Chondrocyte (in vitro differentiated cells): ENCODE results near the gene SERPINE1. TPM values are rescaled to one million over a fixed set of nuclear protein-coding genes. Genes with fewer than 3 reads are reported as not detected.
A peak's percentile ranks its signal among the peaks of the same experiment; 100 is the strongest.

ENCODE experiments used
- DNase-seq: peaks from one replicate; pipeline ENCODE4 v3.0.0; 2021; ENCODE audit warnings: mixed read lengths, low spot score
- H3K27ac Mint-ChIP-seq: one replicate; pipeline ENCODE4 v1.8.0; 2021; ENCODE audit warnings: mild to moderate bottlenecking, moderate library complexity, mixed read lengths; ENCODE audit not compliant: unreplicated experiment
- H3K27me3 Mint-ChIP-seq: 2 replicates; pipeline ENCODE4 v1.8.0; 2021; ENCODE audit warnings: low read depth, mixed read lengths
- H3K36me3 Mint-ChIP-seq: 2 replicates; pipeline ENCODE4 v1.8.0; 2021; ENCODE audit warnings: low read depth, mixed read lengths
- H3K4me1 Mint-ChIP-seq: 2 replicates; pipeline ENCODE4 v1.8.0; 2021; ENCODE audit warnings: low read depth, mild to moderate bottlenecking, mixed read lengths
- H3K4me3 Mint-ChIP-seq: one replicate; pipeline ENCODE4 v1.8.0; 2021; ENCODE audit warnings: mild to moderate bottlenecking, moderate library complexity, mixed read lengths; ENCODE audit not compliant: unreplicated experiment
- H3K9me3 Mint-ChIP-seq: 2 replicates; pipeline ENCODE4 v1.8.0; 2021; ENCODE audit warnings: low read depth, mixed read lengths
- CTCF ChIP-seq: fragments of 200-600 bp; sonication (generic); IDR thresholded peaks from 2 replicates; pipeline ENCODE4 v1.5.0; 2021; ENCODE audit warnings: antibody characterized with exemption, mild to moderate bottlenecking, moderate library complexity
- total RNA-seq: library from RNA; stranded (reverse); gene quantifications from 3 replicates; pipeline ENCODE4 v1.2.1, GENCODE V29; 2021

SERPINE1 gene
- total RNA-seq, 1 donor from 2014 or later, result 1,180 TPM

DNA sequence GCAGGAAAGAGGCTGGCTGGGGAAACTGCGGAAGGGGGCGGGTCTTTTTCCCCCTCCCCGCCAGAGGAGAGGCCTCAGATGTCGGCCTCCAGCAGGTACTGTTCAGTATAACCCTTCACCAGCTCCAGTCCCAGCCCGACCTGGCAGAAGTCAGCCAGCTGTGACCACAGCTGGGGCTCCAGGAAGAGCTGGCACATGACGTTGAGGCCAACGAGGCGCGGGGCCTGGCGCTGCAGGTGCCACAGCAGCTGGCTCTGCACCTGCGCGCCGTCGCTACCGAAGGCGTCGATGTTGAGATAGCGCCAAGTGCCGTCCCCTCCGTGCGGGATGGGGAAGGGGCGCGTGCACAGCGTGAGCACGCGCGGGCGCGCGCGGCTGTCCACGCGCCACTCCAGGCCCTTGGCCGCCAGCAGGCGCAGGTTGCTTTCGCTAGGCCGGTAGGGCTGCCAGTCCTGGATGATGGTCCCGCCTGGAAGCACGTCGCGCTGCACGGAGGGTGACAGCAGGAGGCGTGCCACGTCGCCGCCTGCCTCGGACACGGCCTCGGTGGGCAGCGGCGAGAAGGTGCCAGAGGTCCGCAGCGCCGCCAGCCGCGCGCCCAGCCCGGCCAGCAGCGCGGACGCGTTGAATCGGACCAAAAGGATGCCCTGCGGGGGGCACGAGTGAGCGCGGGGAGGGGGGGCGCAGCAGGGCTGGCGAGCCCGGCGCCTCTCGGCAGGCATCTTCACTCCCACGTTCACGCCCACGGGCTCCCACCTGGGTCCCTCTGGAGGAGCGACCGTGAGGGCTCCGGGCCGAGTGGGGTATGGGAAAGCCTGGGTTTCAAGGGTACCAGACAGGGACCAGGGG is 45.3 kb downstream of the SERPINE1 start:
- H3K4me1 Mint-ChIP-seq, result peaks cover 39% of the 10 kb centered on the region
- no peaks in the 10 kb centered on the region for H3K36me3 Mint-ChIP-seq
- H3K9me3 Mint-ChIP-seq, result no peaks in the 10 kb centered on the region
- H3K27me3 Mint-ChIP-seq, result peaks cover 80% of the 10 kb centered on the region
- peak; percentile 27 for TF ChIP-seq CTCF
- no peak for DNase-seq
- peak overlapping the region; percentile 36 for H3K27ac Mint-ChIP-seq
- no peak overlapping the region for H3K4me3 Mint-ChIP-seq

DNA sequence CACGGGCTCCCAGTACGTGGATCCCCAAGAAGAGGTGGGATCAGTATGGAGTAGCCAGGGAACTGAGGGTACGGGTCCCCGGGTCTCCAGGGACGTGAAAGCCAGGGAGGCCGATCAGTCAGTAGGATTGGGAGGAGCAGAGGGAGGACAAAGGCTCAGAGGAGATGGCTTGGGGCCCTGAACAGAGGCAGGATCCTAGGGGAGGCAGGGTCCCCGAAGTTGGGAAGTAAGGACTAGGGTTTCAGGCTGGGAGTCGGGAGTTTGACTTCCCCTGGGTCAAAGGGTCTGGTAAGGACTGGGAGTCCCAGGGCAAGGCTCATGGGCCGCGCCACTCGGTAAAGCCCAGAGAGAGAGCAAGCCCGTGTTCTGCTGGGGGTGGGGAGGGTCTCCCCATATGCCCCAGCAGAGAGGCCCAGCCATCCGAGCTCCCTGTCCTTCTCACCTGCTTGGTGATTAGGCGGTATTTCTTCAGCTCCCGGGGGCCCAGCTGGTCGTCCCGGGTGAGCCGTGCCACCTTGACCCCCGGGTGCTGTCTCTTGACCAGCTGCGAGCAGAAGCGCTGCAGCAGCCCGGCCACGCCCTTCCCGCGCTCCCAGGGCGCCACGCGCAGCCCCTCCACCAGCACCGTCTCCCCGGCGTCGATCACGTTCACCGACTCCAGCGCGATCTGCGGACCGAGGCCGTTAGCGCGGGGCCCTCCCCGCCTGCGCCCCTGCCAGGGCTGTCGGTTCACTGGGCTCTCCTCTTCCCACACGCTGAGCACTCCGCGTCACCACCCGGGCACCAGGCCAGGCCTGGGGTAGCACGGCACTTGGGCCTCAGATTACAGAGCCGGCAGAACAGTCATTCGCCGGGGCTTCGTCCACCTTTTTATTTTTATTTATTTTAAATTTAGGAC is 46.2 kb downstream of the SERPINE1 start:
- peaks cover 80% of the 10 kb centered on the region for H3K27me3 Mint-ChIP-seq
- H3K4me1 Mint-ChIP-seq, result peaks cover 39% of the 10 kb centered on the region
- DNase-seq, result no peak
- no peaks in the 10 kb centered on the region for H3K36me3 Mint-ChIP-seq
- no peak for TF ChIP-seq CTCF
- peak overlapping the region; percentile 54 for H3K27ac Mint-ChIP-seq
- H3K9me3 Mint-ChIP-seq, result no peaks in the 10 kb centered on the region
- peak overlapping the region; percentile 63 for H3K4me3 Mint-ChIP-seq

DNA sequence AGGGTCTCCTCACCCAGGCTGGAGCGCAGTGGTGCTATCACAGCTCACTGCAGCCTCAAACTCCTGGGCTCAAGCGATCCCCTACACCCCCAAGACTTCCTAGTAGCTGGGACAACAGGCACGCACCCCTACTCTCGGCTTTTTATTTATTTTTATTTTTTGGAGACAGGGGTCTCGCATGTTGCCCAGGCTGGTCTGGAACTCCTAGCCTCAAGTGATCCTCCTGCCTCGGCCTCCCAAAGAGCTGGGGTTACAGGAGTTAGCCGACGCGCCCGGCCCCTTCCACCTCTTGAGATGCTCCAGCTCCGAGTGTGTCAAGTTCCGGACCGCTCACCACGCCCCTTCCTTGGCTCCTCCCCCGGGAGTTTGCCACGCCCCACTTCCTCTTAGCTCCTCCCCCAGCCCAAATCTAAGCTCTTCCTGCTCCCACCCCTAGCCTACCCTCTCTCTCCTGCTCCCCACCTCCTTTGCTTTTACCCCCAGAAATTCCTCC is 46.9 kb downstream of the SERPINE1 start:
- Mint-ChIP-seq H3K27ac (peak overlapping the region; percentile 49), H3K4me1 (peaks cover 38% of the 10 kb centered on the region), H3K9me3 (no peaks in the 10 kb centered on the region), H3K36me3 (no peaks in the 10 kb centered on the region), H3K27me3 (peaks cover 77% of the 10 kb centered on the region), H3K4me3 (peak overlapping the region; percentile 63)
- TF ChIP-seq CTCF, result no peak
- no peak for DNase-seq

DNA sequence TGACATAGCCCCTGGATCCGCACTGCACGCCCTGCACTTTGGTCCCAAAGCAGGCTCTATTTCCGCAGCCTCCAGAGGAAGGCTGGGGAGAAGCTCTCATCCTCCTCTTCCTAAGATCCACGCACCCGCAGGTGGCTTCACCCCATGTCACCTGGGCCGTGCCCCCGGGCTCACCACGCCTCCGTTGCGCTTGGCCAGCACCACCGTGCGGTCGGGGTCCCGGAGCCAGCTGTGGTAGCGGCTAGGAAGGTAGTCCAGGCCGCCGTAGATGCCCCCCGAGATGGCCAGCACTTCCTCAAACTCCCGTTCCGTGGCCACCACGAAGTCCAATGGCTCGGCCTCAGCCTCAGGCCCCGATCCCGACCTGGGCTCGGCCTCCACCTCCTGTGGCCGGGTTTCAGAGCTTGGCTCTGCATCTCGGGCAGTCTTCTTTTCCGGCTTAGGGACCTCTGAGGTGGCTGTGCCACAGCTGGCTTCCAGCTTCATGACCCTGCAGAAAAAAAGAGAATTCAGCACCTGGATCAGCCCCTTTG is 47.5 kb downstream of the SERPINE1 start:
- Mint-ChIP-seq H3K9me3 (no peaks in the 10 kb centered on the region), H3K27ac (peak overlapping the region; percentile 30), H3K4me1 (peaks cover 42% of the 10 kb centered on the region), H3K36me3 (no peaks in the 10 kb centered on the region), H3K27me3 (peaks cover 77% of the 10 kb centered on the region), H3K4me3 (peak overlapping the region; percentile 63)
- DNase-seq, result no peak
- TF ChIP-seq CTCF, result no peak

DNA sequence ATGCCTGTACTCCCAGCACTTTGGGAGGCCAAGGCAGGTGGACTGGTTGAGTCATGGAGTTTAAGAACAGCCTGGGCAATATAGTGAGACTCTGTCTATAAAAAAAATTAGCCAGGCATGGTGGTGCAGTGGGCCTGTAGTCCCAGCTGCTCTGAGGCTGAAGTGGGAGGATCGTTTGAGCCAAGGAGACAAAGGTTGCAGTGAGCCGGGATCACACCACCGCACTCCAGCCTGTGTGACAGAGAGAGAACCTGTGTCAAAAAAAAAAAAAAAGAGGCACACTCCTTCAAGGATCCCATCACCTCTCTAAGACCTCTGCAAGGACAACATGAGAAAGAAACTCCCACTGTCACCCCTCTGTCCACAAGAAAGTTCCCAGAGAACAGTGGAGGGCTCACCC is 48.8 kb downstream of the SERPINE1 start:
- DNase-seq, result no peak
- Mint-ChIP-seq H3K27ac (no peak overlapping the region), H3K36me3 (no peaks in the 10 kb centered on the region), H3K27me3 (peaks cover 72% of the 10 kb centered on the region), H3K9me3 (no peaks in the 10 kb centered on the region), H3K4me3 (no peak overlapping the region), H3K4me1 (peaks cover 37% of the 10 kb centered on the region)
- no peak for TF ChIP-seq CTCF
